Embryonic facial prominence (tissue), 1 donor: ENCODE results near the gene C6orf163.

Source experiments
- DNase-seq: peaks from one replicate; pipeline ENCODE4 v3.0.0-alpha.2; 2016; ENCODE audit errors: extremely low spot score

The C6orf163 gene

GRCh38 chr6:87356181-87356580 is 11.6 kb downstream of the C6orf163 start:
- no peak for DNase-seq

GRCh38 chr6:87357479-87358196 is 13.0 kb downstream of the C6orf163 start:
- DNase-seq, result no peak

- DNase-seq, result no peak
These were observed 20.1 kb downstream of the C6orf163 start for GRCh38 chr6:87364602-87365252.

- no peak for DNase-seq
These were observed 21.6 kb downstream of the C6orf163 start for GRCh38 chr6:87366072-87366827.

GRCh38 chr6:87366899-87367298 is 22.3 kb downstream of the C6orf163 start:
- no peak for DNase-seq

GRCh38 chr6:87373377-87373776 is 28.8 kb downstream of the C6orf163 start:
- no peak for DNase-seq

- no peak for DNase-seq
These were observed 30.7 kb downstream of the C6orf163 start for GRCh38 chr6:87375315-87375714.

GRCh38 chr6:87376643-87377042 is 32.0 kb downstream of the C6orf163 start:
- no peak for DNase-seq

GRCh38 chr6:87378947-87379346 is 34.3 kb downstream of the C6orf163 start:
- DNase-seq, result no peak

- no peak for DNase-seq
These were observed 38.2 kb downstream of the C6orf163 start for GRCh38 chr6:87382861-87383260.

- DNase-seq, result no peak
These were observed 39.4 kb downstream of the C6orf163 start for GRCh38 chr6:87384038-87384437.

GRCh38 chr6:87384449-87384848 is 39.8 kb downstream of the C6orf163 start:
- no peak for DNase-seq

GRCh38 chr6:87391334-87391733 is 46.7 kb downstream of the C6orf163 start:
- DNase-seq, result no peak

GRCh38 chr6:87393026-87393622 is 48.5 kb downstream of the C6orf163 start:
- DNase-seq, result peak; percentile 14

- no peak for DNase-seq
These were observed 50.8 kb downstream of the C6orf163 start for GRCh38 chr6:87395431-87395830.

- DNase-seq, result no peak
These were observed 52.2 kb downstream of the C6orf163 start for GRCh38 chr6:87396595-87397392.

- no peak for DNase-seq
These were observed 53.0 kb downstream of the C6orf163 start for GRCh38 chr6:87397656-87398055.

- no peak for DNase-seq
These were observed 57.2 kb downstream of the C6orf163 start for GRCh38 chr6:87401832-87402231.

GRCh38 chr6:87407561-87407900 is 62.9 kb downstream of the C6orf163 start:
- DNase-seq, result no peak

- DNase-seq, result peak; percentile 59
These were observed 63.5 kb downstream of the C6orf163 start, which contains the start of gene CFAP206 for GRCh38 chr6:87407901-87408720. Gene CFAP206, plus strand, starts transcription at chr6:87407972. Its CDS starts 1,868 bp downstream, at chr6:87409840.

GRCh38 chr6:87408721-87409155 is 64.1 kb downstream of the C6orf163 start:
- no peak for DNase-seq
